OCI-LY3 (cell line): ENCODE data around the gene KIAA0319L.
A peak's percentile ranks its signal among the peaks of the same experiment; 100 is the strongest.

Experiments used
- H2AFZ ChIP-seq: fragments of 200-600, 300-600 bp; shearing (Covaris generic); 2 replicates; pipeline ENCODE4 v1.6.0; 2014; ENCODE audit warnings: antibody characterized with exemption, low read depth, low read length
- H3K27ac ChIP-seq: fragments of 200-600, 300-600 bp; sonication (generic); 2 replicates; pipeline ENCODE4 v1.5.1; 2014; ENCODE audit warnings: mild to moderate bottlenecking, low read length, moderate library complexity, mixed read lengths
- H3K27me3 ChIP-seq: fragments of 200-600, 300-600 bp; sonication (generic); 2 replicates; pipeline ENCODE4 v1.6.1; 2014; ENCODE audit warnings: low read depth, low read length, mixed read lengths
- H3K36me3 ChIP-seq: fragments of 200-600, 300-600 bp; sonication (generic); replicated peaks from 2 replicates; pipeline ENCODE3; 2014; ENCODE audit warnings: low read depth, low read length, mixed read lengths
- H3K4me1 ChIP-seq: fragments of 300-600, 200-600 bp; sonication (generic); 2 replicates; pipeline ENCODE4 v1.6.1; 2014; ENCODE audit warnings: low read length, mixed read lengths
- H3K4me2 ChIP-seq: fragments of 200-600, 300-600 bp; sonication (generic); 2 replicates; pipeline ENCODE4 v1.6.1; 2014; ENCODE audit warnings: low read length, mixed read lengths
- H3K4me3 ChIP-seq: fragments of 300-600, 200-600 bp; sonication (generic); 2 replicates; pipeline ENCODE4 v1.5.1; 2014; ENCODE audit warnings: antibody characterized with exemption, mild to moderate bottlenecking, low read length, moderate library complexity
- H3K79me2 ChIP-seq: fragments of 300-600, 200-600 bp; shearing (Covaris generic); 2 replicates; pipeline ENCODE4 v1.6.1; 2014; ENCODE audit warnings: mild to moderate bottlenecking, low read length, mixed read lengths
- H3K9ac ChIP-seq: fragments of 300-600, 200-600 bp; shearing (Covaris generic); 2 replicates; pipeline ENCODE4 v1.6.0; 2014; ENCODE audit warnings: mild to moderate bottlenecking, low read length, moderate library complexity
- H3K9me3 ChIP-seq: fragments of 200-600, 300-600 bp; shearing (Covaris generic); 2 replicates; pipeline ENCODE4 v1.6.1; 2014; ENCODE audit warnings: low read length, mixed read lengths; ENCODE audit not compliant: insufficient read depth
- H4K20me1 ChIP-seq: fragments of 200-600, 300-600 bp; sonication (generic); 2 replicates; pipeline ENCODE4 v1.6.1; 2016; ENCODE audit warnings: low read length, mixed read lengths; ENCODE audit not compliant: insufficient read depth
- EZH2phosphoT487 ChIP-seq: fragments of 200-600 bp; shearing (Covaris generic); IDR thresholded peaks from 2 replicates; pipeline ENCODE4 v1.6.1; 2018; ENCODE audit warnings: antibody characterized with exemption, mixed run types, low read depth
- TF ChIP-seq, protein P1 (sequence below): fragments of 200-600, 300-600 bp; sonication (generic); IDR thresholded peaks from 2 replicates; pipeline ENCODE4 v1.5.1; 2014; ENCODE audit warnings: antibody characterized with exemption, low read length, low read depth

KIAA0319L gene

DNA sequence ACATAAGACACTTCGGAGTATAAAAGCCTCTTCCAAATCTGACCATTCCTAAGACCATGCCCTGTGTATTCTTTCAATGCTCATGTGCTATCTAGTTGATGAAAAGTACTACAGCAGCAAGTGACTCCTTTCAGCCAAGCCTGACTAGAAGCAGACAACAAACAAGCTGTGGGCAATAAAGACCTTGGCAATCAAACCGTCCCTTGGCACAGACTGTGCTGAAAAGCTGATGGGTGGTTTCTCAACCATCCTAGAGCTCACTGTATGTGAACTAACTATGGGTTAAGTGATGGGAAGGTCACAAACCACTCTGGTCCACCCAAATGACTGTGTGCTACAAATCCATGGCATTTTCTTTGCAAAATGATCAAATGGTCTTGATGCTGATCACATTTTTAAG is 94.0 kb downstream of the KIAA0319L start:
- H4K20me1 ChIP-seq = no peaks in the 10 kb centered on the region
- H3K9me3 ChIP-seq = no peaks in the 10 kb centered on the region
- H3K27me3 ChIP-seq = no peaks in the 10 kb centered on the region
- H3K27ac ChIP-seq = peak overlapping the region; percentile 94
- H3K79me2 ChIP-seq = no peaks in the 10 kb centered on the region
- H2AFZ ChIP-seq = no peak overlapping the region
- H3K4me2 ChIP-seq = 0 out of 2 replicates have a peak overlapping the region, but pooled peaks have one; percentile 71
- H3K36me3 ChIP-seq = peaks cover 5% of the 10 kb centered on the region
- no peak overlapping the region for H3K9ac ChIP-seq
- no peak overlapping the region for H3K4me3 ChIP-seq
- peaks cover 25% of the 10 kb centered on the region for H3K4me1 ChIP-seq
- TF ChIP-seq EZH2phosphoT487 = no peak
- TF ChIP-seq, protein P1, sequence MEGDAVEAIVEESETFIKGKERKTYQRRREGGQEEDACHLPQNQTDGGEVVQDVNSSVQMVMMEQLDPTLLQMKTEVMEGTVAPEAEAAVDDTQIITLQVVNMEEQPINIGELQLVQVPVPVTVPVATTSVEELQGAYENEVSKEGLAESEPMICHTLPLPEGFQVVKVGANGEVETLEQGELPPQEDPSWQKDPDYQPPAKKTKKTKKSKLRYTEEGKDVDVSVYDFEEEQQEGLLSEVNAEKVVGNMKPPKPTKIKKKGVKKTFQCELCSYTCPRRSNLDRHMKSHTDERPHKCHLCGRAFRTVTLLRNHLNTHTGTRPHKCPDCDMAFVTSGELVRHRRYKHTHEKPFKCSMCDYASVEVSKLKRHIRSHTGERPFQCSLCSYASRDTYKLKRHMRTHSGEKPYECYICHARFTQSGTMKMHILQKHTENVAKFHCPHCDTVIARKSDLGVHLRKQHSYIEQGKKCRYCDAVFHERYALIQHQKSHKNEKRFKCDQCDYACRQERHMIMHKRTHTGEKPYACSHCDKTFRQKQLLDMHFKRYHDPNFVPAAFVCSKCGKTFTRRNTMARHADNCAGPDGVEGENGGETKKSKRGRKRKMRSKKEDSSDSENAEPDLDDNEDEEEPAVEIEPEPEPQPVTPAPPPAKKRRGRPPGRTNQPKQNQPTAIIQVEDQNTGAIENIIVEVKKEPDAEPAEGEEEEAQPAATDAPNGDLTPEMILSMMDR = no peak

DNA sequence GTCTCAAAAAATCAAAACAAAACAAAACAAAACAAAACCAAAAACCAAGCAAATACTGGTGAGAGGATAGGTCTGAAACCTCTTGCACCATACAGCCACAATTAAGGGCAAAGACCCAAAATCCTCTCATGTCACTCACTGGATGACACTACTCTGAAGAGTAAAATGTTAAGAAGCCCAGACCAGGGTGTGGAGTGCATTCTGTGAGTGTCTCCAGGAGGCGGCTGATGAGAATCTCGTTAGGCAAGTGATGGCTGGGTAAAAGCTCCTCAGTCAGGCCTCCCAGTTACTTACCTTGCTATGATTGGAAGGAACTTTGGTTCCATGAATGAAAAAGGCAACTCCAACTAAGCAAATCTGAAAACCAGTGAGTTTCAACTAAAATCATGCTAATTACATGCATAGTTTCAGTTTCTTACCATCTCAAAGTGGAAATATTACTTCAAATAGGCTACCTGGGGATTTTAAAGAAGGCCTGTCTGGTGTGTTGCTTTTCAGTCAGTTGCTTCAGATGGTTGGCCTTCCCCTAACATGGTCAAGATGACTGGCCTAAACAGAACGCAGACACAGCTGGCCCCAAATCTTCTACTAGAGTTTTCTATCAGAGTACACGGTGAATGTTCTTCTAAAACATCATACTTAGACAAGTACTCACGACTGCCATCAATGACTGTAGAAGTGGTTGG is 95.1 kb downstream of the KIAA0319L start:
- Histone ChIP-seq H3K4me3 (peak overlapping the region; percentile 50), H3K36me3 (peaks cover 5% of the 10 kb centered on the region), H3K27me3 (no peaks in the 10 kb centered on the region), H3K4me1 (peaks cover 33% of the 10 kb centered on the region), H3K9me3 (no peaks in the 10 kb centered on the region), H2AFZ (0 out of 2 replicates have a peak overlapping the region, but pooled peaks have one; percentile 20), H3K4me2 (peak overlapping the region; percentile 71), H3K79me2 (no peaks in the 10 kb centered on the region), H4K20me1 (no peaks in the 10 kb centered on the region), H3K9ac (peak overlapping the region; percentile 50), H3K27ac (peak overlapping the region; percentile 94)
- TF ChIP-seq, protein P1 = no peak
- no peak for TF ChIP-seq EZH2phosphoT487

DNA sequence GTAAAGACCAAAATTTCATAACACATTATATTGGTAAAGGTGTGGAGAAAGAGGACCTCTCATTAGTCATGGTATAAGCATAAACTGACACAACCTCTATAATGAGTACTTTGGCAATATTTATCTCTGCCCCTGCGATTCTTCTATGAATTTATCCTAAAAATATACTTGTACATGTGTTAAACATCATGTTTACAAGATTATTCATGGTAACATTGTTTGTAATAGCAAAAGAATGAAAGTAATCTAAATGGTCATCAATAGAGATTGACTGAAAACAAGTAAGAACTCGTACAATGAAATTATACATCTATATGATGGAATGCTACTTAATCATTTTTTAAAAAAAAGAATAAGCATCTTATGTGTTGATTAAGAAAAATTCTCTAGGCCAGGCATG is 96.4 kb downstream of the KIAA0319L start:
- no peaks in the 10 kb centered on the region for H3K36me3 ChIP-seq
- H3K9ac ChIP-seq = no peak overlapping the region
- TF ChIP-seq, protein P1 = no peak
- no peak for TF ChIP-seq EZH2phosphoT487

DNA sequence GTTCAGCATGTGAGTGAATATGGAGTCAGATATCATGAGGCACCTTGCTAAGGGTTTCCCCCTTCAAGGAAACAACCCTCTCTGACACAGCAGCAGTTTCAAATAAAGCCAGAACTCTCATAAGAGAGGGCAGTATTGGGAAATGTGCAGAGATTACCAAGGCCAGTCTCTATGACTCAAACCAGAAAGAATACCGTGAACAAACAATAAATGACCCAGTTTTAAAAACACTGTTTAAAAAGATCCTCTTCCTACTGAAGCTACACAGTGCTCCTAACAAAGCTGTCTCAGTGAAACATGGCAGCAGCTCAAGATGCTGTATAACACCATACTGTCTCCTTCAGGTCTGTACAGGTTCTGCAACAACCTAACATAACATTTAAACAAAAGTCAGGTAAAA is 102.6 kb downstream of the KIAA0319L start:
- no peak for TF ChIP-seq EZH2phosphoT487
- TF ChIP-seq, protein P1 = no peak
- Histone ChIP-seq H3K36me3 (peaks cover 14% of the 10 kb centered on the region), H3K4me1 (peaks cover 14% of the 10 kb centered on the region), H3K4me2 (no peak overlapping the region), H3K9ac (no peak overlapping the region), H4K20me1 (no peaks in the 10 kb centered on the region), H3K27me3 (no peaks in the 10 kb centered on the region), H2AFZ (no peak overlapping the region), H3K4me3 (no peak overlapping the region), H3K79me2 (no peaks in the 10 kb centered on the region), H3K27ac (no peak overlapping the region), H3K9me3 (no peaks in the 10 kb centered on the region)

More for the DNA sequence above, 96.4 kb downstream of the KIAA0319L start:
- H3K27me3 ChIP-seq = no peaks in the 10 kb centered on the region
- H2AFZ ChIP-seq = no peak overlapping the region
- no peak overlapping the region for H3K4me3 ChIP-seq
- no peaks in the 10 kb centered on the region for H3K9me3 ChIP-seq
- H4K20me1 ChIP-seq = no peaks in the 10 kb centered on the region
- H3K4me1 ChIP-seq = peaks cover 33% of the 10 kb centered on the region
- H3K4me2 ChIP-seq = no peak overlapping the region
- no peak overlapping the region for H3K27ac ChIP-seq
- no peaks in the 10 kb centered on the region for H3K79me2 ChIP-seq
